SU-DHL-6 (cell line): Measurements from ENCODE around the gene PCDHB15.

Experiments used
- H2AFZ ChIP-seq: fragments of 200-600 bp; sonication (generic); 2 replicates; pipeline ENCODE4 v1.6.1; 2014; ENCODE audit warnings: low read depth, mild to moderate bottlenecking, moderate library complexity, mixed read lengths, antibody characterized with exemption, low read length; ENCODE audit not compliant: severe bottlenecking
- H3F3A ChIP-seq: fragments of 200-600 bp; shearing (Covaris generic); 2 replicates; pipeline ENCODE4 v1.6.0; 2016; ENCODE audit warnings: antibody characterized with exemption, mild to moderate bottlenecking; ENCODE audit not compliant: insufficient read depth
- H3K27ac ChIP-seq: fragments of 200-600 bp; sonication (generic); 2 replicates; pipeline ENCODE4 v1.5.1; 2016; ENCODE audit warnings: low read depth, mild to moderate bottlenecking, low read length, moderate library complexity, mixed read lengths
- H3K27me3 ChIP-seq: fragments of 200-600 bp; sonication (generic), shearing (Covaris generic); 2 replicates; pipeline ENCODE4 v1.6.0; 2014; ENCODE audit warnings: mild to moderate bottlenecking, low read length
- H3K36me3 ChIP-seq: fragments of 200-600 bp; sonication (generic); 2 replicates; pipeline ENCODE4 v1.6.1; 2014; ENCODE audit warnings: mild to moderate bottlenecking, low read length, mixed read lengths
- H3K4me2 ChIP-seq: fragments of 300-600, 200-600 bp; shearing (Covaris generic), sonication (generic); 2 replicates; pipeline ENCODE4 v1.6.0; 2014; ENCODE audit warnings: low read length, low read depth, mild to moderate bottlenecking; ENCODE audit not compliant: poor library complexity, severe bottlenecking
- H3K4me3 ChIP-seq: fragments of 200-600 bp; sonication (generic); 2 replicates; pipeline ENCODE4 v1.5.1; 2014; ENCODE audit warnings: antibody characterized with exemption, low read length, mild to moderate bottlenecking, mixed read lengths; ENCODE audit not compliant: insufficient read depth, poor library complexity, severe bottlenecking
- H3K79me2 ChIP-seq: fragments of 200-600 bp; sonication (generic); 2 replicates; pipeline ENCODE4 v1.6.1; 2014; ENCODE audit warnings: mild to moderate bottlenecking, low read length, moderate library complexity; ENCODE audit not compliant: insufficient read depth
- H3K9ac ChIP-seq: fragments of 200-600 bp; sonication (generic); 2 replicates; pipeline ENCODE4 v1.7.0; 2014; ENCODE audit warnings: mild to moderate bottlenecking, low read length
- H3K9me2 ChIP-seq: fragments of 200-600 bp; sonication (generic); replicated peaks from 2 replicates; pipeline ENCODE4 v1.6.1; 2014; ENCODE audit warnings: low read length; ENCODE audit not compliant: insufficient read depth
- H3K9me3 ChIP-seq: fragments of 200-600 bp; sonication (generic); 2 replicates; pipeline ENCODE4 v1.6.1; 2014; ENCODE audit warnings: low read length, mixed read lengths; ENCODE audit not compliant: insufficient read depth
- H4K20me1 ChIP-seq: fragments of 200-600 bp; sonication (generic); 2 replicates; pipeline ENCODE4 v1.6.1; 2014; ENCODE audit warnings: low read depth, mild to moderate bottlenecking, antibody characterized with exemption, low read length, moderate library complexity, mixed read lengths
- CTCF ChIP-seq: fragments of 200-600 bp; sonication (generic); IDR thresholded peaks from one replicate; pipeline ENCODE4 v1.5.1; 2017; ENCODE audit warnings: antibody characterized with exemption, mild to moderate bottlenecking, low read length, moderate library complexity; ENCODE audit not compliant: insufficient read depth, poor library complexity, severe bottlenecking
- EZH2phosphoT487 ChIP-seq: fragments of 200-600 bp; sonication (generic), shearing (Covaris generic); conservative IDR thresholded peaks from 2 replicates; pipeline ENCODE4 v1.6.1; 2018; ENCODE audit warnings: mild to moderate bottlenecking, antibody characterized with exemption, low read length, moderate library complexity, mixed read lengths

Gene PCDHB15

GRCh38 chr5:141250576-141250975 is 5.4 kb downstream of the PCDHB15 start:
- Histone ChIP-seq H4K20me1 (no peaks in the 10 kb centered on the region), H3K79me2 (no peaks in the 10 kb centered on the region), H3K4me2 (no peak overlapping the region), H3F3A (no peaks in the 10 kb centered on the region), H3K36me3 (no peaks in the 10 kb centered on the region), H3K9me2 (no peaks in the 10 kb centered on the region), H3K9me3 (peaks cover 30% of the 10 kb centered on the region; the same call in 1 of the 2 replicates), H3K9ac (no peak overlapping the region), H3K4me3 (no peak overlapping the region), H3K27ac (no peak overlapping the region), H3K27me3 (no peaks in the 10 kb centered on the region), H2AFZ (no peak overlapping the region)
- TF ChIP-seq CTCF (no peak), EZH2phosphoT487 (no peak)

GRCh38 chr5:141258464-141258863 is 13.3 kb downstream of the PCDHB15 start:
- H3K27me3 ChIP-seq, result no peaks in the 10 kb centered on the region
- H2AFZ ChIP-seq, result no peak overlapping the region
- TF ChIP-seq EZH2phosphoT487 (no peak), CTCF (no peak)
- no peaks in the 10 kb centered on the region for H3K36me3 ChIP-seq
- no peak overlapping the region for H3K4me3 ChIP-seq
- no peaks in the 10 kb centered on the region for H3K9me2 ChIP-seq
- H3K27ac ChIP-seq, result no peak overlapping the region
- peaks cover 51% of the 10 kb centered on the region for H3K9me3 ChIP-seq
- no peak overlapping the region for H3K9ac ChIP-seq
- H4K20me1 ChIP-seq, result no peaks in the 10 kb centered on the region
- no peak overlapping the region for H3K4me2 ChIP-seq
- no peaks in the 10 kb centered on the region for H3K79me2 ChIP-seq
- H3F3A ChIP-seq, result no peaks in the 10 kb centered on the region

GRCh38 chr5:141258948-141259347 is 13.8 kb downstream of the PCDHB15 start:
- no peaks in the 10 kb centered on the region for H3K27me3 ChIP-seq
- H2AFZ ChIP-seq, result no peak overlapping the region
- no peaks in the 10 kb centered on the region for H3K79me2 ChIP-seq
- TF ChIP-seq EZH2phosphoT487, result no peak
- no peak for TF ChIP-seq CTCF
- H3K9ac ChIP-seq, result no peak overlapping the region
- H3K36me3 ChIP-seq, result no peaks in the 10 kb centered on the region
- peaks cover 49% of the 10 kb centered on the region for H3K9me3 ChIP-seq
- H3K9me2 ChIP-seq, result no peaks in the 10 kb centered on the region
- H3F3A ChIP-seq, result no peaks in the 10 kb centered on the region
- no peak overlapping the region for H3K4me2 ChIP-seq
- H3K27ac ChIP-seq, result no peak overlapping the region
- no peaks in the 10 kb centered on the region for H4K20me1 ChIP-seq
- H3K4me3 ChIP-seq, result no peak overlapping the region
